HG02852 (cell line): ENCODE data around the gene NUDT19.
"Not testable (repeated sequence)": the region's sequence is repeated elsewhere in the genome, so short reads cannot be mapped to it uniquely, and the experiment has no call there.

ENCODE experiments used
- ATAC-seq: cut with Tn5 transposase; IDR thresholded peaks from one replicate; pipeline ENCODE4 v1.9.1; 2021; ENCODE audit warnings: mild to moderate bottlenecking, moderate library complexity; ENCODE audit not compliant: unreplicated experiment

NUDT19 gene

DNA sequence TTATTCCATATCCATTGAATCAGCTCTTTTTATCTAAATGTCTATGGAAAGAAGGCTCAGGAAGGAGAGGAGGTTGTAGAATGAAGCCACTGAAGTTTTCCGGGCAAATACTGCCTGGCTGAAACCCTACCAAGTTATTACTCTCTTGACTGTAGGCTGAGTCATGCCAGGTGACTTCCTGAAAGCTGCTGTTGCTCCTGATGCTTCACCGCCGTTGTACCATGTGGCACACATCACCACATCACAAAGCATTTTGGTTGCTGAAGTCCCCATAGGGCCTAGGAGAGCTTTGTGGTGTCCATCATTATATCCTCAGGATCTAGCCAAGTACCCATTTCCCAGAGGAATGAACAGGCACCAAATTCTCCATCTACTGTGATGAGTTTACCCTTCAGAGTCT, 16.8 kb downstream of the NUDT19 start:
- no peak for ATAC-seq

DNA sequence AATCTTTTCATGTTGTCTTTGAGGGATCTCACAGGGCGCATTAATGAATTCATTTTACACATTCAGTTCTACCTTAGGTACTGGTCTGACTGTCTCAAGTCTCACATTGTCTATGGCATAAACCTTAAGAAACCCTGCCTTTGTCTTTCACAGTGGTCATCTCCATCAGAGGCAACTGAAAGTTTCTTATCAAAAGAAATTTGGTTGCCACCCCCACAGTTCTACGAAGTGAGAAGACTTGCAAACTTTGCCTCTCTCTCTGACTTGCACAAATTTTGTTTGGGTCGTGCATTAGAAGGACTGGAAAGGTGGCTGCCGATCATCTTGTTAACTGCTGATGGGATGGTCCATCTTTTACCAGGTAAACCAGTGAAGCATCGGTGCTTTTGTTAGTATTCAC, 17.4 kb downstream of the NUDT19 start:
- ATAC-seq: no peak

DNA sequence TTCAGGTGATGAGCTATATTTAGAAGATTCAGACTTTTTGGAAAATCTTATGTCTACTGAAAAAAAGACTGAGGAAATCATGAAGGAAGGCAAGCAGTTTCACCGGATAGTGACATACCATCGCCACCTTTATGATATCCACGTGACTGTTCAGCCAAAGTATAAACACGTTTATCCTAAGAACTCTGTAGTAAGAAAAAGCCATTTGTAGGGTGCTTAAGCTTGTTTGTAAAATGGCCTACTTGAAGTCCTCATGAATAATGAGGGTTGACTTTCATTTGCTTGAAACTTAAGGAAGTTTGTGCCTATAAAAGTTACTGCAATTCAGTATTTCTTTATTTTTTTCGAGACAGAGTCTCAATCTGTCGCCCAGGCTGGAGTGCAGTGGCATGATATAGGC, 20.1 kb downstream of the NUDT19 start:
- no peak for ATAC-seq

GRCh38 chr19:32716203-32716602, 24.6 kb downstream of the NUDT19 start:
- ATAC-seq: not testable (repeated sequence)

DNA sequence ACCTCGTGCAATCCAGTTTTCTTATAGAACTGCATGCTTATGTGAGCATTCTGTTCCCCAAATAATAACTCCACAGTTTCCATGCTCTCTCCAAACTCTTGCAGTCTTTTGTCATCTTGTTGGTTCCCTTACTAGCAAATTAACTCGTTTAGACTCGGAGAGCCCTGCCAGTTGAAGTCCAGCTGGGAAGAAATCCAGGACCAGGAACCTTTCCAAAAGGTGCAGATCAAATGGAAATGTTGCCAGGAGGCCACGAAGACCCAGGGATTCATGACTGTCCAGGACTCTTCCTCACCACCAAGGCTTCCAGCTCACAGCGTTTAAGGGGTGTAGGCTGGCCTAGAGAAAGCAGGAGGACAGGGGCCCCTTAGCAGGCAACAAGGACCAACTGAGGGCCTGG, 25.9 kb downstream of the NUDT19 start:
- no peak for ATAC-seq

- no peak for ATAC-seq
These were observed 26.7 kb downstream of the NUDT19 start for GRCh38 chr19:32718286-32718685.

DNA sequence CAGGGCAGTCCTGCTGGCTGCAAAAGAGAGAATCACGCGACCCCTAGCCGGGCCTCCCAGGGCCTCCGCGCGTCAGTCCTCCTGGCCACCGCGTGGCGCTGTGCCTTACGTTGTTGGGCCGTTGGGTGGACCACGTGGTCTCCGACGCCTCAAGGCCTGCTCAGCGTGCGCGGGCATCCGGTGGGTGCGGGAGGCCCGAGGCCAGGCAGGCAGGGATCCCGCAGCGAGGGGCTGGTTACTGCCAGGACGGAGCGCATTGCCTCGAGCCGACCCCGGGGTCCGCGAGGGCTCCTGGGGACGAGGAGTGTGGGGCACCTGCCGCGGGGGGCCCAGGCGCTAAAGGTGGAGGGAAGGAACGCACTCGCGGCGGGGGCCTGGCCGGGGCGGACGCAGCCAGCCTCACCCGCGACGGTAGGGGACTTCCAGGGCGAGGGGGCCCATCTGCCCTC, 28.0 kb downstream of the NUDT19 start, which contains the start of gene TDRD12:
Gene TDRD12, plus strand, starts transcription at position 157 of the 449 bp plus-strand sequence. CDS start 306 bp downstream, outside the sequence.
- ATAC-seq: no peak

DNA sequence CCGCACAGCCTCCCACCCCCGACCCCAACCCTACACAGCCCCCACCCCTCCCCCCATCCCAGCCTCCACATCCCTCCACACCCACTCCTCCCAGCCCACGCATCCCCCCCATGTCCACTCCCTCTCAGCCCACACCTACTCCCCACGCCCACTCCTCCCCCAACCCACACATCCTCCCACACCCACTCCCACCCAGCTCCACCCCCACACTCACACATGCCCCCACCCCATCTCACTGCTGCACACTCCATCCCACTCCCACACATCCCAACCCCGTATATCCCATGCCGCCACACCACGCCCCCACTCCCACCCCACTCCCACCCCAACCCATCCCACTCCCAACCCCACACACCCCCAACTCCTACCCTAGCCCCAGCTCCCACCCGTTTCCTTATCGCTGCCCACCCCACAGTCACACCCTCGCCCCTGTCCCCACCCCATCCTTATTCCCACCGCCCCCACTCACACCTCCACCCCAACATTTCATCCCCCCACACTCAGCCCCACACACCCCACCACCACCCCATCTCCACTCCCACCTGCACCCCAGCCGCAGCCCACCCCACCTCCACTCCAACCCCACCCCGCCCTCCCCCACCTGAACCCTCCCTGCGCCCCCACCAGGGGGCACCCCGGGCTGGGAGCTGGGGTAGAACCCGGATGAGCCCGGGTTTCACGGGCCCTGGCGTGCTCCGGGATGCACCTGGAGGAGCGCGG, 28.8 kb downstream of the NUDT19 start:
- no peak for ATAC-seq

DNA sequence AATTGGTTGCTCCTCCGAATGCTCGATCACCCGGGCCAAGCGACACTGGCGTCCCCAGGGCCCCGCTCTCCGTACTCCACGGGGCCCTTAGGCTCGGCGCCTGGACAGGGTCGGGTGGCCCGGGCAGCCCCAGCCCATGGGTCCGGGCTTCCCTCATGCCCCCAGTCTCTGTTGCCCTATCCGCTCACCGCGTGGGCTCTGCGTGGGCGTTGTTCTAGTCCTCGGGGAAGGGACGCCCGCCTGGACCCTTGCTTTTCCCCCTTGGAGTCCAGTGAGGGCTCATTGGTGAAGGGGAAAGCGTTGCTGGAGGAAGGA, 29.3 kb downstream of the NUDT19 start:
- ATAC-seq: no peak

DNA sequence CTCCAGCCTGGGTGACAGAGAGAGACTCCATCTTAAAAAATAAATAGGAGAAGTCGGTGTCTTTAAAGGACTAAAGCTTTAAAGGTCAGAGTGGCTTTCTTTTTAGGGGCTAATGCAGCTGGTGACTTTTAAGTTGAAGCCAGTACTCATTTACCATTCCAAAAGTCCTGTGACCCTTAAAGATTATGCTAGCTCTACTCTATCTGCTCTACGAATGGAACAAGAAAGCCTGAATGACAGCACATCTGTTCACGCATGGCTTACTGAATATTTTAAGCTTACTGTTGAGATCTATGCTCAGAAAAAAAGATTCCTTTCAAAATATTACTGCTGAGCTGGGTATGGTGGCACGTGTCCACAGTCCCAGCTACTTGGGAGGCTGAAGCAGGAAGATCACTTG, 44.3 kb downstream of the NUDT19 start:
- no peak for ATAC-seq

DNA sequence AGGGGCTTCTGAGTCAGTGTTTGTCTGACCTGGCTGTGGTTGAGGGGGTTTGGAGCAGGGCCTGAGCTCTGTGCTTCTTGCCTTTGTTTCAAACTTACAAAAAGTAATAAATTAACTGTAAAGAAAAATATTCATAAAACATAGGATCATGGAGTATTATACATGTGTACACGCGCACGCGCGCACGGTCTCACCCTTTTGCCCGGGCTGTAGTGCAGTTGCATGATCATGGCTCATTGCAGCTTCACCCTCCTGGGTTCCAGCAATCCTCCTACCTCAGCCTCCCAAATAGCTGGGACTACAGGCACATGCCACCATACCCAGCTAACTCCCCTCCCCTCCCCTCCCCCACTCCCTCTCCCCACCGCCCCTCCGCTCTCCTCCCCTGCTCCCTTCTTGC, 51.4 kb downstream of the NUDT19 start:
- no peak for ATAC-seq

- no peak for ATAC-seq
These were observed 51.8 kb downstream of the NUDT19 start for GRCh38 chr19:32743447-32743846.

- ATAC-seq: no peak
These were observed 53.1 kb downstream of the NUDT19 start for GRCh38 chr19:32744555-32745325.

GRCh38 chr19:32745594-32746251, 54.1 kb downstream of the NUDT19 start:
- ATAC-seq: not testable (repeated sequence)

DNA sequence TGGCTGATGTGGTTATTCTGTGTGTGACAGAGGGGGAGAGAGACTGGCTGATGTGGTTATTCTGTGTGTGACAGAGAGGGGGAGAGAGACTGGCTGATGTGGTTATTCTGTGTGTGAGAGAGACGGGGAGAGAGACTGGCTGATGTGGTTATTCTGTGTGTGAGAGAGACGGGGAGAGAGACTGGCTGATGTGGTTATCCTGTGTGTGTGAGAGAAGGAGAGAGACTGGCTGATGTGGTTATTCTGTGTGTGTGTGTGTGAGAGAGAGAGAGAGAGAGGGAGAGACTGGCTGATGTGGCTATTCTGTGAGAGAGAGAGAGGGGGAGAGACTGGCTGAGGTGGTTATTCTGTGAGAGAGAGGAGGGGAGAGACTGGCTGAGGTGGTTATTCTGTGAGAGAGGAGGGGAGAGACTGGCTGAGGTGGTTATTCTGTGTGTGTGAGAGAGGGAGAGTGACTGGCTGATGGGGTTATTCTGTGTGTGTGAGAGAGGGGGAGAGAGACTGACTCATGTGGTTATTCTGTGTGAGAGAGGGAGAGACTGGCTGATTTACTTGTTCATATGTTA, 55.1 kb downstream of the NUDT19 start:
- not testable (repeated sequence) for ATAC-seq

GRCh38 chr19:32748497-32748896, 56.9 kb downstream of the NUDT19 start:
- ATAC-seq: no peak

DNA sequence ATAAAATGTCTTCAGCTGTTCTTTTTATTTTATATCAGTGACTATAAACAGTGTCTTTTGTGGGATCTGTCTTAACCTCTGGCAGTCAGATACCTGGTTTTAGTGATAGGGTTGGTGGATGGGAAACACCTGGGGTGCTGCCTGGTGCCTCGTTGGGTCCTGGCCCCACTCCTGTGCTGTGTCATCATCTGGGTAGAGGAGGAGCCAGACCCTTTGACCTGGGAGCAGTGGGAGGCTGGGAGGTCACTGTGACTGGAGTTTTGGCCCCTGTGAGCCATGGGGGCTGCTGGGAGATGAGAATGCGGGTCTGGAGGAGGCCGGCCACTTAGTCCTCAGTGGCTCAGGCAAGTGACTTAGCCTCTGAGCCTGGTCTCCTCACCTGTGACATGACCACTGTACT, 57.3 kb downstream of the NUDT19 start:
- no peak for ATAC-seq

GRCh38 chr19:32749361-32749760, 57.7 kb downstream of the NUDT19 start:
- no peak for ATAC-seq

GRCh38 chr19:32750441-32751055, 58.9 kb downstream of the NUDT19 start:
- no peak for ATAC-seq

DNA sequence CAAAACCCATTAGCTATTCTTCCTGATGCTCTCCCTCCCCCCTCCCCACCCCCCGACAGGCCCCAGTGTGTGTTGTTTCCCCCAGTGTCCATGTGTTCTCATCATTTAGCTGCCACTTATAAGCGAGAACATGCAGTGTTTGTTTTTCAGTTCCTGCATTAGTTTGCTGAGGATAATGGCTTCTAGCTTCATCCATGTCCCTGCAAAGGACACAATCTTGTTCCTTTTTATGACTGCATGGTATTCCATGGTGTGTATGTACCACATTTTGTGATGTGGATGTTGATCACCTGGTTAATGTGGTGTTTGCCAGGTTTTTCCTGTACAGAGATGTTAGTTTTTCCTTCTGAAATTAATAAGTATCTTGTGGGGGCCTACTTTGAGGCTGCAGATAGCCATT, 59.4 kb downstream of the NUDT19 start:
- ATAC-seq: no peak

GRCh38 chr19:32757189-32757588, 65.6 kb downstream of the NUDT19 start:
- no peak for ATAC-seq
